SIG-M5 treated with dmso at 0.1 percent for 504 hours (cell line): Measurements from ENCODE around the gene KIF18B.

Source experiments
- DNase-seq: peaks from one replicate; lab custom pipeline; 2025; ENCODE audit not compliant: unreplicated experiment; lab: John Stamatoyannopoulos, UW

KIF18B gene

DNA sequence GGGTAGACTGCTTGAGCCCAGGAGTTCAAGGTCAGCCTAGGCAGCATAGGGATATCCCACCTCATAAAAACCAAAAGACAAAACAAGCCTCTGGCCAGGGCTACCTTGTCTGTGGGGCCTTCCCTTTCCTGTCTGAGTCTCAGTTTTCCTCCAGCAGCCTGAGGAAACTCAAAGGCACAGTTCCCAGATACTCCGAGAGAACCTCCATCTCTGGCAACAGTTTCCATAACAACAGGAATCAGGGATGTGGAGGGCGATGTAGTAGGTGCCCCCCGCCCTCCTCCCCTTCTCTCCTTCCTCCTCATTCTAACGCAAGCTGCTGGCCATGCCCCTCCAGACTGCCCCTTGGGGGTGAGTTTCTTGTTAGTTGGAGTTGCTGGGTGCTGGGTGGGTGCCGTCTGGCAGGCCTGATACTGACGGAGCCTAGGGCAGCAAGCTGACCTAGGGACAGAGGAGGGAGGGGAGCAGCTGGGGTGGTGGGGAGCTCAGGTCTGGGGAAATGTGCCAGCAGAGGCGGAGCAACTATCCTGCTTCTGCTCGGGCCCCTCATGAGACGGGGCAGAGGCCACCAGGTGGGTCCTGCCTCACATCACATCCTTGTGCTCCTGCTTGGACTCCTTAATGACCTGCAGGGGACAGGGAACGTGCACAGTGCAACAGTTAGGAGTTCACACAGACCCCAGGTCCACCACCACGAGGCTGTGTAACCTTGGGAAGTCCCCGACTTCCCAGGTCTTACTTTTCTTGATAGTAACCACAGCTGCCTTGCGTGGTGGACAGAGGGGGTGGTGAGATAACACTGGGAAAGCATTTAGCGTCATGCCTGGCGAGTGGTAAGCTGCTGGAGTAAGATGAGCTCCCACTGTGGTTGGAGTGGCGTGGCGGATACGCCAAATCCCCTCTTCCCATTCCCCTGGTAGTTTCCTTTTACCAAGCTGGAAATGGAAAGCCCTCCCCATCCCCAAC, 40.5 kb downstream of the KIF18B start:
- no peak for DNase-seq

GRCh38 chr17:44906010-44906646, 41.4 kb downstream of the KIF18B start:
- peak; percentile 38 for DNase-seq

DNA sequence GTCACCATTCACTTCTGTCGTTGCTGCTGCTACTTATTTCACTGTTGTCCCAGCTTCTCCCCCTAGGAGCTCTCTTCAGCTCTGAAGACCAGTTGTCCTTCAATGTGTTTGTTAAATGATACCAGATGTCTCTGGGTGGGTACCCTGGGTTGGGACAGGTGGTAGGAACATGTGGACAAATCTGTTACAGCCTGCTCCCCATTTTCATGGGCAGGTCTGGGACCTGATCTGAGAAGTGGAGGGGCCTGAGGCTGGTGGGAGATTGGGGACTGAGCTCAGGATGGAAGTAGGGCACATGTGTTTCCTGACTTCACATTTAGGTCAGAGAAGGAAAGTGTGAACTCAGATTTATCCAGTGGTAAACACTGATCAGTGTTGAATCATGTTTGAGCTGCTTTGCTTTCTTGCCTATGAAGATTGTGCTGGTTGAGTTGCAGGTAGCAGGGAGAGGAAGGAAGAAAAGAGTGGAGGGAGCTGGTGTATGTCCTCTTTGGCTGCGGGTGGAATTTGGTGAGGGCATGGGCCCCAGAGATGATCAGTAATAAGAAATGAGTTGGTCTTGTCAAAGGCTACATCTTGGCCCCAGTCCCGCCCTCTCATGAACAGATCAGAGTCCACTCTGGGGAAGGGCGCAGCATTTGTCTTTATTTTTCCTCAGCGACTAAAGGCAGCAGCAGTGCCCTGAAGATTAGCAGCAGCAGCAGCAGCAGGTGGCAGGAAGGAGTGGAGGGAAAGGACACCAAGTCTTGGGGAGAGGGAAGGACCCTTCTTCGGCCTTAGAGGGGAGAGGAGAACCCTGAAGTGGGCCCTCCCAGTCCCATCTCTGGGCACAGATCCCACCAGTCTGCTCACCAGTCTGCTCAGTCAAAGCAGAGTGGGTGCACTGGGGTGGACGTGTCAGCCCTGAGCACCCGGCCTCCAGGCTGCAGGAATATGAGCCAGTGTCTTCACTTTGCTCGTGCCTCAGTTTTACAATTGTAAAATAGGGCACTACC, 42.3 kb downstream of the KIF18B start:
- no peak for DNase-seq

DNA sequence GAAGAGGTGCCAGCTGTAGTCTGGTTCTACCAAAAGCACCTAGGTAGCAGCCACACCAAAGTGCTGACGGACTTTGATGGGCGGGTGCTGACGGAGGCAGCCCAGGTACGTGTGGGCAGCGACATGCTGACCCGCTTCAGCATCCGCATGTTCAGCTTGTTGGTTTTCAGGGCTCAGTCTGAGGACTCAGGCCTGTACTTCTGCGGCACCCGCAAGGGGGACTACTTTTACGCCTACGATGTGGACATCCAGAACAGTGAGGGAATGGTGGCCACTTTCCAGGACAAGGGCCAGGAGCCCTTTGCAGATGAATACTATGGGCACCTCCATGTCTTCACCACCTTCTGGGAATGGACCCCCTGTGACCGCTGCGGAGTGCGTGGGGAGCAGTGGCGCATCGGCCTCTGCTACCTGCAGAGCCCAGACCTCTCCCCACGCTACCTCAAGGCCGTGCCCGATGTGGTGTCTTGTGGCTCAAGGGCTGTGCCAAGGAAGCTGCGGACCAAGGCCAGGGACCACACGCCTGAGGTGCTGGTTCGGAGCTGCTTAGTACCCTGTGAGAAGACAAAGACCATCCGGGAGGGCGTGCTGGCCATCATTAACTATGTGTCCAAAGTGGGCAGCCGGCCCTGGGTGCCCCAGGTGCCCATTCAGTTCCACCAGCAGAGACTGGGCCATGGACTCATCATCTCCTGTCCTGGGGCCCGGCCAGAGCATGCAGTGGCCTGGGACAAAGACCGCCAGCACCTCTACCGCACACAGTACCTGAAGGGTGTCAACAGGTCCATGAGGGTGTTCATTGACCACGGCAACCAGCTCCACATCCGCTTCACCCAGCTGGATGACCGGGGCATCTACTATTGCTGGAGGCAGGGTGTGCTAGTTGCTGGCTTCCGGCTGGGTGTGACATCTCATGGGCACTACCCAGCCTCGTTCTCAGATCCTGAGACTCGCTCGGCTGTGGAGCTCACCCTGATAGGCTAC, 43.3 kb downstream of the KIF18B start:
- DNase-seq: no peak

- DNase-seq: no peak
Measured at GRCh38 chr17:44903012-44903685, 44.4 kb downstream of the KIF18B start.

DNA sequence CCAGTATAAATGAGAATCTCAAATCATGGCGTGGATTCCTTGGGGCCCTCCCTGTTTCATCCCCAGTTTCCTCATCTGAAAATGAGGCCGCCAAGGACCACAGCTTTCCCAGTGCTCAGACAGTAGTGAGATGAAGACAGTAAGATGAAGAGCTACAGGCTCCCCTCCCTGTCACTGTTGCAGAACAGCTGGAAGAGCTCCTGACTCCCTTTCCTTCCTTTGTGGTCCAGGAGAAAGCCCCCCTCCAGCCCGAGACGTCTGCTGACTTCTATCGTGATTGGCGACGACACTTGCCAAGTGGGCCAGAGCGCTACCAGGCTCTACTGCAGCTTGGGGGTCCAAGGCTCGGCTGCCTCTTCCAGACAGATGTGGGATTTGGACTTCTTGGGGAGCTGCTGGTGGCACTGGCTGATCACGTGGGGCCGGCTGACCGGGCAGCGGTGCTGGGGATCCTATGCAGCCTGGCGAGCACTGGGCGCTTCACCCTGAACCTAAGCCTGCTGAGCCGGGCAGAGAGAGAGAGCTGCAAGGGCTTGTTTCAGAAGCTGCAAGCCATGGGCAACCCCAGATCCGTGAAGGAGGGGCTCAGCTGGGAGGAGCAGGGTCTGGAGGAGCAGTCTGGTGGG, 45.3 kb downstream of the KIF18B start:
- no peak for DNase-seq

- peak; percentile 40 for DNase-seq
Measured at GRCh38 chr17:44901411-44901921, 46.1 kb downstream of the KIF18B start.

DNA sequence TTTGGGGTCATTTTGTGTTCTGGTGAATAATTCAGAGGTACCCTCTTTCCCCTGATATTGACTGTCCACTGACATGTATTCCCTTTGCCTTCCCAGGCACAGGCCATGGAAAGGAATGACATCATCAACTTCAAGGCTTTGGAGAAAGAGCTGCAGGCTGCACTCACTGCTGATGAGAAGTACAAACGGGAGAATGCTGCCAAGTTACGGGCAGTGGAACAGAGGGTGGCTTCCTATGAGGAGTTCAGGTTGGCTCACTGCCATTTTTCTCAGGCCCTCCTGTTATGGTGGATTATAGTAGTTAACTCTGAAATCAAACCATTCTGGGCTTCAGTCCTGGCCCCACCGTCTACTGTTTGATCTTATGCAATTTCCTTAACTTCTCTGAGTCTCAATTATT, 46.7 kb downstream of the KIF18B start:
- no peak for DNase-seq

- DNase-seq: peak; percentile 89
Measured at GRCh38 chr17:44899074-44899782, 48.3 kb downstream of the KIF18B start, which contains the start of gene EFTUD2. Gene EFTUD2, minus strand, starts transcription at chr17:44899445. Its CDS starts 4,924 bp downstream, at chr17:44894521.

GRCh38 chr17:44898768-44899073, 48.9 kb downstream of the KIF18B start:
- peak; percentile 89 for DNase-seq

- DNase-seq: no peak
Measured at GRCh38 chr17:44894642-44895041, 52.9 kb downstream of the KIF18B start.

GRCh38 chr17:44892250-44892649, 55.3 kb downstream of the KIF18B start:
- DNase-seq: no peak

DNA sequence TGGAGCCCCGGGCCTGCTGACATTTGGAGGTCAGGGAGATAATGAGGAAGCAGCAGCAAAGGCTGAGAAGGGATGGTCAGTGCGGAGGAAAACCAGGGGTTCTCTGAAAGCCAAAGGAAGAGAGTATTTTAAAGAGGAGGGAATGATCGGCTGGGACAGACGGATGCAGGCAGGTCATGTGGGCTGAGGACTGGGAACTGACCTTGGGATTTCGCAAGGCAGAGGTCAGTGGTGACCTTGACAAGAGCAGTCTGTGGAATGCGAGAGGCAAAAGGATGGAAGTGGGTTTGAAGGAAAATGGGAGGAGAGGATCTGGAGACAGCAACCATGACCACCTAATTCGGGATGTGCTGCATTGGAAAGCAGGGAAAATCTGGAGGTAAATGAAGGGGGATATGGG, 58.6 kb downstream of the KIF18B start:
- DNase-seq: no peak

DNA sequence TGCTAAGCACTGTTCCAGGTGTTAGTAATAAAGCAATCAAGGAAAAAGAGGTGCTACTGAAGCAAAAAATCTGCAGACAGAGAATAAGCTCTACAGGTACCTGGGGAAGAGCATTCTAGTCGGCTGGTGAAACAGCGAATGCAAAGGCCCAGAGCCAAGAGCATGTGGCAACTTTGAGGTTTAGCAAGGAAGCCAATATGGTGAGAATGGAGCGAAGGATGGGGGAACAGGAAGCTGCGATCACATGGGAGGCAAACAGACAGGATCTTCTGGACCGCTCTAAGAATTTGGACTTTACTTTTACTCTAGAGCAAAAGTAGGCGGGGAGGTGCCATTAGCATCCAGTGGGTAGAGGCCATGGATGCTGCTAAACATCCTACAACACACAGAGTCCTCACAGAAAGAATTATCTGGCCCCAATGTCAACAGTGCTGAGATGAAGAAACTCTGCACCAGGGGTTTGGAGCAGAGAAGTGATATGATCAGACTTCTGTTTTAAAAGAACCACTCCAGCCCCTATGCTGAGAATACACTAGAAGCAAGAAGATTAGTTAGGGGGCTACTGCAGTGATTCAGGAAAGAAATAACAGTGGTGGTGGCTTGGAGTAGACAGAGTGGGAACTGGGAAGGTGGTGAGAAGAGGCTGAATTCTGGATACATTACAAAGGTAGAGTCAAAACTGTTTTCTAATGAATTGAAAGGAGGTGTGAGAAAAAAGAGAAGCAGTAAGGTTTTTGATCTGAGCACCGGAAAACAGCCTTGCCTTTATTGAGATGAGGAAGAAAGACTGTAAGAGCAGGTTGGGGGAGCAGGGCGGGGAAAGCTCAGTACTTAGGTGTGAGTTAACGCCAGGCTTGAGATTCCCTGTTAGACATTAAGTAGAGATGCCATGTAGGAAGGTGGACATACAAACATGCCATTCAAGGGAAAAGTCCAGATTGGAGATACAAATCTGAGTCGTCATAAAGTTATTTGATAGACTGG, 59.3 kb downstream of the KIF18B start:
- DNase-seq: peak; percentile 53

DNA sequence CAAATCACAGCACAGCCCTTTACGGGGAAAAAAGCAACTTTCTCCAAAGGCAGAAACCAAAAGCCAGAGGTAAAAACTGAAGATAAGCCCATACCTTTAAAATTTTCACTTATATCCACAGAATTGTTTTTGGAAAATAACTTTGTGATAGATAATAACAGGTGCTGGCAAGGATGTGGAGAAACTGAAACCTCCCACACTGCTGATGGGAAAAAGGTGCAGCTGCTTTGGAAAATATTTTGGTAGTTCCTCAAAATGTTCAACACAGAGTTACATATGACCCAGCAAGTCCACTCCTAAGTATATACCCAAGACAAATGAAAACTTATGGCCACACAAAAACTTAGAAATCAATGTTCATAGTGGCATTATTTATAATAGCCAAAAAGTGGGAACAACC, 60.6 kb downstream of the KIF18B start:
- no peak for DNase-seq

GRCh38 chr17:44884941-44885340, 62.6 kb downstream of the KIF18B start:
- DNase-seq: no peak

DNA sequence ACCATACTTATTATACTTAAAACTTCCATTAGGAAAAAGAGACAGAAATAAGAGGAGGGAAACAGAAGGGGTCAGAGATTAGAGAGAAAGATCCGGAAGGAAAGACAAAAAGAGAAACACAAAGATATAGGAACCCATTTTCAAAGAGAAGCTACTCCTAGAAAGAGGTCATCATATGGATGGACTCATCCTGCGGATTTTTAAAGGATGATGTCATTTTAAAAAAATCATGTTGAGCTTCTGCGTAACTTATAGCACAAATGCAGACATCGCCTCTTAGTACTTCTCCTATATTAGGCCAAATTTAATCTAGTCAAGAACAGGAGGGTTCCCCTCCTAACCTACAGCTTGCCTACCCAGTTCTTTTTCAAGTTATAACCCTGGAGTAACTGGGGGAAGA, 66.4 kb downstream of the KIF18B start:
- no peak for DNase-seq
